Osteoblast (primary cell): ENCODE results near the gene MAGEF1. TPM values are rescaled to one million over a fixed set of nuclear protein-coding genes. Genes with fewer than 3 reads are reported as not detected.

ENCODE experiments used
- DNase-seq: peaks from one replicate; pipeline ENCODE4 v3.0.0; 2011; ENCODE audit warnings: low spot score, mixed read lengths; ENCODE audit not compliant: insufficient read length; ENCODE audit errors: missing footprints
- H2AFZ ChIP-seq: 2 replicates; pipeline ENCODE4 v1.6.0; 2011; ENCODE audit warnings: mild to moderate bottlenecking, low read length
- H3K27ac ChIP-seq: 2 replicates; pipeline ENCODE4 v1.5.1; 2011; ENCODE audit warnings: mild to moderate bottlenecking, low read depth, low read length, moderate library complexity
- H3K27me3 ChIP-seq: 2 replicates; pipeline ENCODE4 v1.6.0; 2012; ENCODE audit warnings: mild to moderate bottlenecking, control low read depth, inconsistent platforms, low read length, moderate library complexity; ENCODE audit not compliant: insufficient read depth
- H3K36me3 ChIP-seq: 2 replicates; pipeline ENCODE4 v1.5.1; 2011; ENCODE audit warnings: mild to moderate bottlenecking, low read length, control low read depth, moderate library complexity; ENCODE audit not compliant: insufficient read depth
- H3K4me1 ChIP-seq: 2 replicates; pipeline ENCODE4 v1.5.1; 2011; ENCODE audit warnings: mild to moderate bottlenecking, low read length, control low read depth, moderate library complexity; ENCODE audit not compliant: insufficient read depth
- H3K4me2 ChIP-seq: 2 replicates; pipeline ENCODE4 v1.6.0; 2011; ENCODE audit warnings: mild to moderate bottlenecking, low read length; ENCODE audit not compliant: insufficient read depth
- H3K4me3 ChIP-seq: fragments of 200-600 bp; sonication (generic); 3 replicates; pipeline ENCODE4 v1.5.1; 2012; ENCODE audit warnings: mild to moderate bottlenecking, low read length, inconsistent platforms; ENCODE audit not compliant: insufficient read depth
- H3K79me2 ChIP-seq: 2 replicates; pipeline ENCODE4 v1.6.0; 2012; ENCODE audit warnings: mild to moderate bottlenecking, low read length, control low read depth, inconsistent platforms; ENCODE audit not compliant: insufficient read depth
- H3K9me3 ChIP-seq: 2 replicates; pipeline ENCODE4 v1.5.1; 2011; ENCODE audit warnings: low read depth, low read length, control low read depth
- H4K20me1 ChIP-seq: 2 replicates; pipeline ENCODE4 v1.6.0; 2012; ENCODE audit warnings: mild to moderate bottlenecking, low read length, control low read depth; ENCODE audit not compliant: insufficient read depth
- CTCF ChIP-seq: IDR thresholded peaks from 2 replicates; pipeline ENCODE4 v1.5.1; 2011; ENCODE audit warnings: mild to moderate bottlenecking, low read depth, low read length, moderate library complexity; ENCODE audit errors: extremely low read depth
- total RNA-seq: library from RNA; depleted of rRNA; stranded (reverse); fragments of >200 nt; gene quantifications from 2 replicates; pipeline ENCODE4 v1.2.3, GENCODE V29; 2012

MAGEF1 gene
- total RNA-seq, 1 donor: 18.8 TPM

GRCh38 chr3:184746131-184747120, 34.6 kb upstream of the MAGEF1 start:
- H2AFZ ChIP-seq: no peak overlapping the region
- no peak overlapping the region for H3K4me3 ChIP-seq
- no peaks in the 10 kb centered on the region for H3K9me3 ChIP-seq
- H4K20me1 ChIP-seq: no peaks in the 10 kb centered on the region
- TF ChIP-seq CTCF: no peak
- H3K4me2 ChIP-seq: no peak overlapping the region
- DNase-seq: no peak
- no peaks in the 10 kb centered on the region for H3K36me3 ChIP-seq
- no peaks in the 10 kb centered on the region for H3K79me2 ChIP-seq
- no peak overlapping the region for H3K27ac ChIP-seq
- H3K4me1 ChIP-seq: no peaks in the 10 kb centered on the region
- no peaks in the 10 kb centered on the region for H3K27me3 ChIP-seq

- Histone ChIP-seq H3K79me2 (no peaks in the 10 kb centered on the region), H3K27ac (no peak overlapping the region), H3K36me3 (no peaks in the 10 kb centered on the region), H3K4me2 (no peak overlapping the region), H3K27me3 (no peaks in the 10 kb centered on the region), H4K20me1 (no peaks in the 10 kb centered on the region), H3K4me3 (no peak overlapping the region), H3K9me3 (no peaks in the 10 kb centered on the region), H2AFZ (no peak overlapping the region), H3K4me1 (peaks cover 4% of the 10 kb centered on the region)
- no peak for DNase-seq
- TF ChIP-seq CTCF: no peak
These were observed 33.7 kb upstream of the MAGEF1 start for GRCh38 chr3:184745526-184745925.

- DNase-seq: no peak
- H4K20me1 ChIP-seq: no peaks in the 10 kb centered on the region
- H3K27ac ChIP-seq: no peak overlapping the region
- no peak overlapping the region for H3K4me3 ChIP-seq
- H3K36me3 ChIP-seq: no peaks in the 10 kb centered on the region
- H3K27me3 ChIP-seq: no peaks in the 10 kb centered on the region
- H3K9me3 ChIP-seq: no peaks in the 10 kb centered on the region
- peaks cover 14% of the 10 kb centered on the region for H3K4me1 ChIP-seq
- no peak overlapping the region for H2AFZ ChIP-seq
- no peaks in the 10 kb centered on the region for H3K79me2 ChIP-seq
- no peak overlapping the region for H3K4me2 ChIP-seq
- no peak for TF ChIP-seq CTCF
These were observed 31.4 kb upstream of the MAGEF1 start for GRCh38 chr3:184743248-184743647.

- DNase-seq: no peak
- H3K79me2 ChIP-seq: no peaks in the 10 kb centered on the region
- no peaks in the 10 kb centered on the region for H3K27me3 ChIP-seq
- H3K4me3 ChIP-seq: no peak overlapping the region
- no peak overlapping the region for H3K4me2 ChIP-seq
- no peak overlapping the region for H2AFZ ChIP-seq
- H4K20me1 ChIP-seq: no peaks in the 10 kb centered on the region
- no peak for TF ChIP-seq CTCF
- peaks cover 19% of the 10 kb centered on the region for H3K4me1 ChIP-seq
- no peaks in the 10 kb centered on the region for H3K9me3 ChIP-seq
- H3K27ac ChIP-seq: no peak overlapping the region
- no peaks in the 10 kb centered on the region for H3K36me3 ChIP-seq
These were observed 30.8 kb upstream of the MAGEF1 start for GRCh38 chr3:184742676-184743135.
